Osteoblast (primary cell): ENCODE results near the gene MIA. TPM values are rescaled to one million over a fixed set of nuclear protein-coding genes. Genes with fewer than 3 reads are reported as not detected.
"Not testable (repeated sequence)": the region's sequence is repeated elsewhere in the genome, so short reads cannot be mapped to it uniquely, and the experiment has no call there.

Source experiments
- DNase-seq: peaks from one replicate; pipeline ENCODE4 v3.0.0; 2011; ENCODE audit warnings: low spot score, mixed read lengths; ENCODE audit not compliant: insufficient read length; ENCODE audit errors: missing footprints
- H2AFZ ChIP-seq: 2 replicates; pipeline ENCODE4 v1.6.0; 2011; ENCODE audit warnings: mild to moderate bottlenecking, low read length
- H3K27ac ChIP-seq: 2 replicates; pipeline ENCODE4 v1.5.1; 2011; ENCODE audit warnings: mild to moderate bottlenecking, low read depth, low read length, moderate library complexity
- H3K27me3 ChIP-seq: 2 replicates; pipeline ENCODE4 v1.6.0; 2012; ENCODE audit warnings: mild to moderate bottlenecking, control low read depth, inconsistent platforms, low read length, moderate library complexity; ENCODE audit not compliant: insufficient read depth
- H3K36me3 ChIP-seq: 2 replicates; pipeline ENCODE4 v1.5.1; 2011; ENCODE audit warnings: mild to moderate bottlenecking, low read length, control low read depth, moderate library complexity; ENCODE audit not compliant: insufficient read depth
- H3K4me1 ChIP-seq: 2 replicates; pipeline ENCODE4 v1.5.1; 2011; ENCODE audit warnings: mild to moderate bottlenecking, low read length, control low read depth, moderate library complexity; ENCODE audit not compliant: insufficient read depth
- H3K4me2 ChIP-seq: 2 replicates; pipeline ENCODE4 v1.6.0; 2011; ENCODE audit warnings: mild to moderate bottlenecking, low read length; ENCODE audit not compliant: insufficient read depth
- H3K4me3 ChIP-seq: fragments of 200-600 bp; sonication (generic); 3 replicates; pipeline ENCODE4 v1.5.1; 2012; ENCODE audit warnings: mild to moderate bottlenecking, low read length, inconsistent platforms; ENCODE audit not compliant: insufficient read depth
- H3K79me2 ChIP-seq: 2 replicates; pipeline ENCODE4 v1.6.0; 2012; ENCODE audit warnings: mild to moderate bottlenecking, low read length, control low read depth, inconsistent platforms; ENCODE audit not compliant: insufficient read depth
- H3K9me3 ChIP-seq: 2 replicates; pipeline ENCODE4 v1.5.1; 2011; ENCODE audit warnings: low read depth, low read length, control low read depth
- H4K20me1 ChIP-seq: 2 replicates; pipeline ENCODE4 v1.6.0; 2012; ENCODE audit warnings: mild to moderate bottlenecking, low read length, control low read depth; ENCODE audit not compliant: insufficient read depth
- total RNA-seq: library from RNA; depleted of rRNA; stranded (reverse); fragments of >200 nt; gene quantifications from 2 replicates; pipeline ENCODE4 v1.2.3, GENCODE V29; 2012

Gene MIA
- total RNA-seq, 1 donor: 0.72 TPM

GRCh38 chr19:40826312-40826698 lies 51.0 kb downstream of the MIA start:
- not testable (repeated sequence) for H3K4me2 ChIP-seq, H3K36me3 ChIP-seq, DNase-seq, H4K20me1 ChIP-seq, H3K4me3 ChIP-seq, H2AFZ ChIP-seq, H3K4me1 ChIP-seq, H3K27me3 ChIP-seq, H3K27ac ChIP-seq, H3K79me2 ChIP-seq, H3K9me3 ChIP-seq

DNA sequence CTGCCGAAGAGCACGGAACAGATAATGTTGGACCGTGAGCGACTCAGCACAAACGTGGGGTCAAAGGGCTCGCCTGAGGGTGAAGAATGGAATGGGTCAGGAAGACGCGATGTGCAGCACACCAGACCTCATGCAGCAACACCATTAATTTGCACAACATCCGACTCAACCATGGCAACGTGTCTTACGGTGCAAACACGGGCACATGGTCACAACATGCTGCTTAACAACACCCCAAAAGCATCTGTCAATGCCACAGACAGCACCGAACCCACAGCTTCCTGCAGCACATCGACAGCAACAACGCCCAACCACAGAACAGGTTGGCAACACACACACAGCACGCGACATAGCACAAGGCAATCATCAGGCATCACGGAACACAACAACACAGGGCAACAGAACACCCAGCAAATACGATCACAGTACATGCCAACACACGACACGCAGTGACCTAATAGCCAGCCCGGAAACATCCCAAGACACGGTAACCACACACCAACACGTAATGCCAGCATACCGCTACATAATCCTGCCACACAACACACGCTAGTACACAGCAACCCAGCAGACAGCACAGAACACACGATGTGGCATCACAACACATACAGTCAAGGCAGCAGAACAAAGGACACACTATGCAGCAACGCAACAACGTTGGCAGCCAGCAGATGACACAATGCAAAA lies 51.5 kb downstream of the MIA start:
- H3K4me3 ChIP-seq, H3K9me3 ChIP-seq, H3K4me2 ChIP-seq, H3K36me3 ChIP-seq, H4K20me1 ChIP-seq, H2AFZ ChIP-seq, H3K27ac ChIP-seq, H3K27me3 ChIP-seq, DNase-seq, H3K79me2 ChIP-seq, H3K4me1 ChIP-seq: not testable (repeated sequence)

Other genes with a start within 250 kb of the MIA start
- 16.3 and 18.9 TPM in 2 replicates for gene SHKBP1, start 198.6 kb upstream of the MIA start, total RNA-seq
- gene LTBP4, start 174.2 kb upstream of the MIA start, total RNA-seq: 13.6 and 16.6 TPM in 2 replicates
- gene NUMBL, start 84.9 kb upstream of the MIA start, total RNA-seq: 26.8 and 27.7 TPM in 2 replicates
- 32.9 and 34.2 TPM in 2 replicates for gene COQ8B, start 58.6 kb upstream of the MIA start, total RNA-seq
- gene ITPKC, start 58.4 kb upstream of the MIA start, total RNA-seq: 9.8 and 10.0 TPM in 2 replicates
- 1.1 and 1.5 TPM in 2 replicates for gene ACTMAP, start 25.0 kb upstream of the MIA start, total RNA-seq
- gene SNRPA, start 24.3 kb upstream of the MIA start, total RNA-seq: 20.6 and 32.1 TPM in 2 replicates
- 8.0 and 13.8 TPM in 2 replicates for gene RAB4B, start 2.7 kb downstream of the MIA start, total RNA-seq
- gene EGLN2, start 23.7 kb downstream of the MIA start, total RNA-seq: 69.8 and 75.1 TPM in 2 replicates
- not detected in 2 replicates for gene CYP2A6, start 74.9 kb downstream of the MIA start, total RNA-seq
- not detected in 2 replicates for gene CYP2A7, start 106.7 kb downstream of the MIA start, total RNA-seq
- gene CYP2B6, start 215.8 kb downstream of the MIA start, total RNA-seq: not detected in 2 replicates